ENCODE results near the gene BDH2. TPM values are rescaled to one million over a fixed set of nuclear protein-coding genes. Genes with fewer than 3 reads are reported as not detected.
A peak's percentile ranks its signal among the peaks of the same experiment; 100 is the strongest.

Gene BDH2
- total and polyA plus RNA-seq, 2 donors (not counting 3 experiments of a cell fraction or from before 2014, with no cell fraction given): 29.4 to 40.9 TPM

DNA sequence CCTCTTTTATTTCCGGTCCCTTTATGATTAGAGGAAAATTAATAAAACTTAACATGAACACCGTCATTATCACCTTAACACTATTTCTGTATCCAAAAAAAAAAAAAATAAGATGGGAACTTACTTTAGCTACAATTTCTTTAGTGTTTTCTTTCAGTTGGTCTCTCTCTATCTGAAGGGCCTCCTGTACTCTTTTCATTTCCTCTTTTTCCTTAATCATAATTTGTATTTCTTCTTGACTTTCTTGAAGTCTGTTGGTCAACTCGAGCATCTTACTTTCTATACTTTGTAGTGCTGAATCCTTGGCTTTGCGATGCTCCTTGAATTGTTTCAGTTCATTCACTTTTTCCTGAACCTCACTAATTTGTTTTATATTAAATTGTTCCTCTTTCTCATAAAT is 45.3 kb upstream of the BDH2 start:
- intact Hi-C loops (cut with micrococcal nuclease): loop anchor here (5.0 kb wide), 1 partner anchor 37 kb away; no protein-coding TSS in a partner anchor
- POLR2A ChIA-PET: no interaction called here
- FAIRE-seq: no peak

DNA sequence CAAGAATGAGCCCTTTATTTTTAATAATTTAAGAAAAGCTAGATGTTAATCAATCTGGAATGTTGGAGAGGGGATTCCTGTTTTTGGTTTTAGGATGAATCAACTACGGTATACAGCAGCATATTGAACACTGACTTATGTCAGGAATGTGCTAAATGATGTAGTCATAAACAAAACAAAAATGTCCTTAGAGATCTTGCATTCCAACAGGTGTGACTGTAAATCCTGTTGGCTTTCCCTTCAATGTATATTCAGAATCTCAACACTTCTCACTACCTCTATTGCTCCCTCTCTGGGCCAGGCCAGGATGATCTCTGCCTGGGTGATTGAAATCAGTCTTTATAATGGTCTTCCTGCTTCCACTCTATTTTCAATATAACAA is 37.8 kb upstream of the BDH2 start:
- peak; percentile 57 for DNase-seq (ENCODE audit: low read depth, low spot score)
- peaks cover 32% of the 10 kb centered on the region for H3K4me1 ChIP-seq (ENCODE audit: control insufficient read depth, extremely low read depth, insufficient read depth, low read length)

More for the DNA sequence above, 45.3 kb upstream of the BDH2 start:
- Histone ChIP-seq H3K27ac (ENCODE audit: insufficient read depth, low read depth, low read length) (no peak overlapping the region), H3K4me3 (replicated peaks in 1 of 3; ENCODE audit: insufficient read depth in 1 of 3, low read depth in 1 of 3, low read length in 3 of 3) (no peak overlapping the region), H3K9me3 (replicated peaks; ENCODE audit: control insufficient read depth, insufficient read depth, low read length) (no peaks in the 10 kb centered on the region), H3K79me2 (ENCODE audit: control insufficient read depth, insufficient read depth, low read length) (no peaks in the 10 kb centered on the region), H4K20me1 (replicated peaks; ENCODE audit: control insufficient read depth, extremely low read depth, insufficient read depth, low read length) (no peaks in the 10 kb centered on the region), H3K9me1 (replicated peaks; ENCODE audit: control insufficient read depth, extremely low read depth, insufficient read depth, low read length) (peaks cover 2% of the 10 kb centered on the region), H3K9ac (replicated peaks; ENCODE audit: extremely low read depth, insufficient read depth, low read length) (no peak overlapping the region), H3K36me3 (ENCODE audit: control insufficient read depth in 2 of 2, extremely low read depth in 1 of 2, insufficient read depth in 2 of 2, low read length in 2 of 2) (peaks cover 0 to 43% of the 10 kb centered on the region in 2 experiments), H3K4me1 (ENCODE audit: control insufficient read depth, extremely low read depth, insufficient read depth, low read length) (no peaks in the 10 kb centered on the region), H3K4me2 (ENCODE audit: insufficient read depth, low read length) (no peak overlapping the region), H2AFZ (ENCODE audit: low read depth, low read length) (no peak overlapping the region), H3K27me3 (ENCODE audit: control insufficient read depth in 2 of 2, insufficient read depth in 2 of 2, low read length in 2 of 2) (no peaks in the 10 kb centered on the region)
- TF ChIP-seq JUN (IDR thresholded peaks at IDR 0.05; ENCODE audit: borderline replicate concordance, insufficient read depth, insufficient read length, low read depth) (no peak), POLR2A (IDR thresholded peaks at IDR 0.05; ENCODE audit: low read depth, low read length) (no peak)
- TF ChIP-seq, protein P1, sequence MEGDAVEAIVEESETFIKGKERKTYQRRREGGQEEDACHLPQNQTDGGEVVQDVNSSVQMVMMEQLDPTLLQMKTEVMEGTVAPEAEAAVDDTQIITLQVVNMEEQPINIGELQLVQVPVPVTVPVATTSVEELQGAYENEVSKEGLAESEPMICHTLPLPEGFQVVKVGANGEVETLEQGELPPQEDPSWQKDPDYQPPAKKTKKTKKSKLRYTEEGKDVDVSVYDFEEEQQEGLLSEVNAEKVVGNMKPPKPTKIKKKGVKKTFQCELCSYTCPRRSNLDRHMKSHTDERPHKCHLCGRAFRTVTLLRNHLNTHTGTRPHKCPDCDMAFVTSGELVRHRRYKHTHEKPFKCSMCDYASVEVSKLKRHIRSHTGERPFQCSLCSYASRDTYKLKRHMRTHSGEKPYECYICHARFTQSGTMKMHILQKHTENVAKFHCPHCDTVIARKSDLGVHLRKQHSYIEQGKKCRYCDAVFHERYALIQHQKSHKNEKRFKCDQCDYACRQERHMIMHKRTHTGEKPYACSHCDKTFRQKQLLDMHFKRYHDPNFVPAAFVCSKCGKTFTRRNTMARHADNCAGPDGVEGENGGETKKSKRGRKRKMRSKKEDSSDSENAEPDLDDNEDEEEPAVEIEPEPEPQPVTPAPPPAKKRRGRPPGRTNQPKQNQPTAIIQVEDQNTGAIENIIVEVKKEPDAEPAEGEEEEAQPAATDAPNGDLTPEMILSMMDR (IDR thresholded peaks at IDR 0.05; ENCODE audit: extremely low read depth in 1 of 2, insufficient read depth in 1 of 2, low read depth in 1 of 2, low read length in 2 of 2): no peak
- TF ChIP-seq, protein P2, sequence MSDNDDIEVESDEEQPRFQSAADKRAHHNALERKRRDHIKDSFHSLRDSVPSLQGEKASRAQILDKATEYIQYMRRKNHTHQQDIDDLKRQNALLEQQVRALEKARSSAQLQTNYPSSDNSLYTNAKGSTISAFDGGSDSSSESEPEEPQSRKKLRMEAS (IDR thresholded peaks at IDR 0.05; ENCODE audit: insufficient read depth, insufficient read length): no peak
- BruUV-seq (replicated peaks): no TSS peak
- CTCF ChIA-PET: interaction anchor here (0.7 kb wide), 1 partner anchor 25 kb away, joined by 3 read pairs; no protein-coding TSS in a partner anchor
- DNase-seq (ENCODE audit: low read depth, low spot score): no peak
- dilution Hi-C loops (cut with MboI; ENCODE audit: extremely low pct_ligation_motif_present, low sequenced_read_pairs): no loop called here

More for the DNA sequence above, 37.8 kb upstream of the BDH2 start:
- peaks cover 2% of the 10 kb centered on the region for H3K9me1 ChIP-seq (replicated peaks; ENCODE audit: control insufficient read depth, extremely low read depth, insufficient read depth, low read length)
- intact Hi-C loops (cut with micrococcal nuclease) (no loop called here), dilution Hi-C loops (cut with MboI; ENCODE audit: extremely low pct_ligation_motif_present, low sequenced_read_pairs) (no loop called here)
- H3K4me3 ChIP-seq (replicated peaks in 1 of 3; ENCODE audit: insufficient read depth in 1 of 3, low read depth in 1 of 3, low read length in 3 of 3): peak overlapping the region in 1 of 3 experiments; percentile 6
- no peaks in the 10 kb centered on the region for H3K27me3 ChIP-seq (ENCODE audit: control insufficient read depth in 2 of 2, insufficient read depth in 2 of 2, low read length in 2 of 2)
- H2AFZ ChIP-seq (ENCODE audit: low read depth, low read length): no peak overlapping the region
- peak; percentile 72 for FAIRE-seq
- no TSS peak for BruUV-seq (replicated peaks)
- H3K4me2 ChIP-seq (ENCODE audit: insufficient read depth, low read length): peak overlapping the region; percentile 33
- no peaks in the 10 kb centered on the region for H3K79me2 ChIP-seq (ENCODE audit: control insufficient read depth, insufficient read depth, low read length)
- H3K9me3 ChIP-seq (replicated peaks; ENCODE audit: control insufficient read depth, insufficient read depth, low read length): no peaks in the 10 kb centered on the region
- peak overlapping the region; percentile 78 for H3K27ac ChIP-seq (ENCODE audit: insufficient read depth, low read depth, low read length)
- H3K36me3 ChIP-seq (ENCODE audit: control insufficient read depth in 2 of 2, extremely low read depth in 1 of 2, insufficient read depth in 2 of 2, low read length in 2 of 2): peaks cover 3 to 31% of the 10 kb centered on the region in 2 experiments
- peak overlapping the region; percentile 38 for H3K9ac ChIP-seq (replicated peaks; ENCODE audit: extremely low read depth, insufficient read depth, low read length)
- peak; percentile 53 for TF ChIP-seq POLR2AphosphoS5 (IDR thresholded peaks at IDR 0.05; ENCODE audit: insufficient read depth, low read depth, low read length)
- no peak for TF ChIP-seq EZH2 (IDR thresholded peaks at IDR 0.05; ENCODE audit: borderline replicate concordance, low read depth, low read length, severe bottlenecking)
- TF ChIP-seq MYC (IDR thresholded peaks at IDR 0.05; ENCODE audit: low read depth, low read length): no peak
- no peak for TF ChIP-seq POLR2A (IDR thresholded peaks at IDR 0.05; ENCODE audit: low read depth, low read length)
- TF ChIP-seq GATA2 (IDR thresholded peaks at IDR 0.05; ENCODE audit: insufficient read depth, insufficient read length, low read depth, low read length): peak; percentile 81
- TF ChIP-seq FOS (IDR thresholded peaks at IDR 0.05; ENCODE audit: borderline replicate concordance, insufficient read depth, low read length): peak; percentile 70
- TF ChIP-seq JUN (IDR thresholded peaks at IDR 0.05; ENCODE audit: borderline replicate concordance, insufficient read depth, insufficient read length, low read depth): peak; percentile 79
- H4K20me1 ChIP-seq (replicated peaks; ENCODE audit: control insufficient read depth, extremely low read depth, insufficient read depth, low read length): no peaks in the 10 kb centered on the region
- ChIA-PET CTCF (interaction anchor here (0.6 to 1.3 kb wide), 3 partner anchors 13 to 38 kb away, joined by 3 to 7 read pairs (median 3); partner anchors contain the start of gene BDH2), POLR2A (no interaction called here)
